ENCODE measurements around the gene PPL. TPM values are rescaled to one million over a fixed set of nuclear protein-coding genes. Genes with fewer than 3 reads are reported as not detected.

The PPL gene
- total RNA-seq, 1 donor = 27.1 TPM

DNA sequence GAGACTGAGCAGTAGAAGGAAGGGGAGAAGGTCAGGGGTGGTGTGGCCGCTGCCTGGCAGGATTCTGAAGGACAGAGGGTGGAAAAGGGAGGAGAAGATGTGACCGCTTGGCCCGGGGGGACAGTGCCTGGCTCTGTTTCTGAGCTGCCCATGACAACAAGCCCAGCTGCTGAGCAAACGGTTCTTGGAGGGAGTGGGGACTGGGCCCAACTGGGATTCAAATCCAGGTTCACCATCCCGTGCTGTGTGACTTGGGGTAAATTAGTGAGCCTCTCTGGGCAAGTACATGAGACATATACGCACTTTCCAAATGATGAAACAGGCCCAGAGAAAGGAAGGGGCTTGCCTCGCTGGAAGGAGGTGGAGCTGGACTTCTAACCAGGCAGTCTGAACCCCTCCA is 44.5 kb upstream of the PPL start:
- Histone ChIP-seq H2AFZ (ENCODE audit: low read length) (no peak overlapping the region), H3K4me3 (ENCODE audit: insufficient read depth, low read length) (no peak overlapping the region), H3K27ac (ENCODE audit: low read depth, low read length) (no peak overlapping the region), H3K4me1 (ENCODE audit: insufficient read depth, low read length) (no peaks in the 10 kb centered on the region), H3K27me3 (ENCODE audit: insufficient read depth, low read length) (peaks cover 2% of the 10 kb centered on the region), H3K36me3 (ENCODE audit: insufficient read depth, low read length) (no peaks in the 10 kb centered on the region), H3K9me3 (ENCODE audit: low read depth, low read length) (no peaks in the 10 kb centered on the region), H4K20me1 (ENCODE audit: insufficient read depth, low read length) (no peaks in the 10 kb centered on the region), H3K4me2 (ENCODE audit: insufficient read depth, low read length) (no peak overlapping the region), H3K79me2 (ENCODE audit: insufficient read depth, low read length) (no peaks in the 10 kb centered on the region)
- TF ChIP-seq, protein P1, sequence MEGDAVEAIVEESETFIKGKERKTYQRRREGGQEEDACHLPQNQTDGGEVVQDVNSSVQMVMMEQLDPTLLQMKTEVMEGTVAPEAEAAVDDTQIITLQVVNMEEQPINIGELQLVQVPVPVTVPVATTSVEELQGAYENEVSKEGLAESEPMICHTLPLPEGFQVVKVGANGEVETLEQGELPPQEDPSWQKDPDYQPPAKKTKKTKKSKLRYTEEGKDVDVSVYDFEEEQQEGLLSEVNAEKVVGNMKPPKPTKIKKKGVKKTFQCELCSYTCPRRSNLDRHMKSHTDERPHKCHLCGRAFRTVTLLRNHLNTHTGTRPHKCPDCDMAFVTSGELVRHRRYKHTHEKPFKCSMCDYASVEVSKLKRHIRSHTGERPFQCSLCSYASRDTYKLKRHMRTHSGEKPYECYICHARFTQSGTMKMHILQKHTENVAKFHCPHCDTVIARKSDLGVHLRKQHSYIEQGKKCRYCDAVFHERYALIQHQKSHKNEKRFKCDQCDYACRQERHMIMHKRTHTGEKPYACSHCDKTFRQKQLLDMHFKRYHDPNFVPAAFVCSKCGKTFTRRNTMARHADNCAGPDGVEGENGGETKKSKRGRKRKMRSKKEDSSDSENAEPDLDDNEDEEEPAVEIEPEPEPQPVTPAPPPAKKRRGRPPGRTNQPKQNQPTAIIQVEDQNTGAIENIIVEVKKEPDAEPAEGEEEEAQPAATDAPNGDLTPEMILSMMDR (IDR thresholded peaks at IDR 0.05; ENCODE audit: extremely low read depth, low read depth, low read length) = no peak
- no peak for DNase-seq (ENCODE audit: insufficient read length, low spot score, missing footprints)

DNA sequence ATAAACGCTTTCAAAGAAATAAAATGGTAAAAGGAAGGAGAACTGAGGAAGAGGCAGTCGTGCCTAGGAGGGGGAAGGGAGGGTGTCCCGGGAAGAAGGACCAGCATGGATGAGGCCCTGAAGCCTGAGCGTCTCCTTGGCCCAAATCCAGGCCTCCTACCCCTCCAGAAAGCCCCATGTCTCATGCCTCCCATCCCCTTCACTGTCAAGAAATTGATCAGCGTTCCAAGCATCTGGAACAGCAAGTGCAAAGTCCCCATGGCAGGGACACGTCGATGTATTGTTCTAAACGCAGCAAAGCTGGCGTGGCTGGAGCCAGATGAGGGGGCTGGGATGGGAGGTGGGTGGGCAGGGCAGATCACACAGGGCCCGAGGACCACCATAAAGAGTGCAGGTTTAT is 43.7 kb upstream of the PPL start:
- TF ChIP-seq, protein P1 (IDR thresholded peaks at IDR 0.05; ENCODE audit: extremely low read depth, low read depth, low read length) = no peak
- no peak for DNase-seq (ENCODE audit: insufficient read length, low spot score, missing footprints)
- Histone ChIP-seq H3K4me1 (ENCODE audit: insufficient read depth, low read length) (no peaks in the 10 kb centered on the region), H3K27me3 (ENCODE audit: insufficient read depth, low read length) (peaks cover 2% of the 10 kb centered on the region), H2AFZ (ENCODE audit: low read length) (no peak overlapping the region), H3K9me3 (ENCODE audit: low read depth, low read length) (no peaks in the 10 kb centered on the region), H3K27ac (ENCODE audit: low read depth, low read length) (no peak overlapping the region), H3K79me2 (ENCODE audit: insufficient read depth, low read length) (no peaks in the 10 kb centered on the region), H3K4me3 (ENCODE audit: insufficient read depth, low read length) (no peak overlapping the region), H4K20me1 (ENCODE audit: insufficient read depth, low read length) (no peaks in the 10 kb centered on the region), H3K4me2 (ENCODE audit: insufficient read depth, low read length) (no peak overlapping the region), H3K36me3 (ENCODE audit: insufficient read depth, low read length) (no peaks in the 10 kb centered on the region)

DNA sequence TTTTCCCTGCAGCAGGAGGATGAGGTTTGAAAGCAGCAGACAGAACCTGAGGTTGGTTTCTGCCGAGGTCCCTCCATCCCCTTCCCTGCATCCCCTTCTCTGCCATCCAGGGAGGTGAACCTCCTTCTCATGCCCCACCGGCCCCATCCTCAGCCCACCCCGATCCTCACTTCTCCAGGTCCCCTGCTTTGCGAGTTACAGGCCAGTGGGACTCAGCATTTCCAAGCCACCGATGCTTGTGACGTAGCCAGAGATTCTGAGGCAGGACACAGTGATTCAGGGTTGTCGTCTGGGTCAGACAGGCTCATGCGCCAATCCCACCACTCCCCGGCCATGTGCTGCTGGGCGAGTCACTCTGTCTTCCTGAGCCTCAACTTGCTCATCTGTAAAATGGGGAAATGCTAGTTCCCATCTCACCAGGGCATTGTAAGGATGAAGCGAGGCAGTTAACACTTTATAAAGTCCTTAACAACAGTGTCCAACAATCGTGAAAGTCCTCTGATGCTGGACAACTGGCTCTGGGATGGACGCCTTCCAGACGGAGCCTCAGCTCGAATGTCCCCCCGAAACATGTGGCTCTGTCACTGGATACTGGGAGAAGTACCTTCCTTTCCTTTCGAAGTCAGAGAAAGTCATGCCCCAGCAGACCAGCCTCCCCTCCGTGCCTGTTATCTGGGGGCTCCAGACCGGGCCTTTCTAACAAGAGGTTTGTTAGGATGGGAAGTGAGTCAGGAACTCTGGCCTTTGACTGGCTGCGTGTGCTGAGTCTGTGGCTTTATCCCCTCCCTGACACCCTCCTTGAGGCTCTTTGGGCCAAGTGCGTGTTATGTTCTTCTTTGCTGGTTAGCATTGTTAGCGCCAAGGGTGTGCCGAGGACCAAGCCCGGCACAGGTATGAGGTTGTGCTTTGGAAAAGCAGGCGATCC is 43.0 kb upstream of the PPL start:
- H3K4me2 ChIP-seq (ENCODE audit: insufficient read depth, low read length) = no peak overlapping the region
- no peaks in the 10 kb centered on the region for H3K4me1 ChIP-seq (ENCODE audit: insufficient read depth, low read length)
- H3K79me2 ChIP-seq (ENCODE audit: insufficient read depth, low read length) = no peaks in the 10 kb centered on the region
- H3K27me3 ChIP-seq (ENCODE audit: insufficient read depth, low read length) = peaks cover 2% of the 10 kb centered on the region
- no peak overlapping the region for H2AFZ ChIP-seq (ENCODE audit: low read length)
- TF ChIP-seq, protein P1 (IDR thresholded peaks at IDR 0.05; ENCODE audit: extremely low read depth, low read depth, low read length) = no peak
- DNase-seq (ENCODE audit: insufficient read length, low spot score, missing footprints) = no peak
- H3K27ac ChIP-seq (ENCODE audit: low read depth, low read length) = no peak overlapping the region
- H3K9me3 ChIP-seq (ENCODE audit: low read depth, low read length) = no peaks in the 10 kb centered on the region
- H3K36me3 ChIP-seq (ENCODE audit: insufficient read depth, low read length) = no peaks in the 10 kb centered on the region
- H3K4me3 ChIP-seq (ENCODE audit: insufficient read depth, low read length) = no peak overlapping the region
- no peaks in the 10 kb centered on the region for H4K20me1 ChIP-seq (ENCODE audit: insufficient read depth, low read length)

DNA sequence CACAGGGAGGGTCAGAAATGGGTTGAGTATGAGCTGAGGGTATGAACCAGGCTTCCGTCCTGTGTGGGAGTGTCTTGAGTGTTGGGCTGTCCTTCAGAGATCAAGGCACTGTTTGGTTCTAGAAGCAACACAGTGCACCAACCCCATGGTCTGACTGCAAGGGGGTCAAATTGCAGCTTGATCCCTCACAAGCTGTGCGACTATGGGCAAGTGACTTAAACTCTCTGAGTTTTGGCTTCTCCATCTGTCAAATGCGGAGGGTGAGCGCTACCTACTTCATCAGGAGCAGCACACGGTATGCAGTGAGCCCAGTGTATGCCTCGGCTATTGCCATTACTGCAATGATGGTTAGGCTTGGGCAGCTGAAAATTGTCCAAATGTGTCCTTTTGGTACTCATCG is 42.2 kb upstream of the PPL start:
- Histone ChIP-seq H3K4me1 (ENCODE audit: insufficient read depth, low read length) (no peaks in the 10 kb centered on the region), H3K27me3 (ENCODE audit: insufficient read depth, low read length) (peaks cover 2% of the 10 kb centered on the region), H3K27ac (ENCODE audit: low read depth, low read length) (no peak overlapping the region), H4K20me1 (ENCODE audit: insufficient read depth, low read length) (no peaks in the 10 kb centered on the region), H3K36me3 (ENCODE audit: insufficient read depth, low read length) (no peaks in the 10 kb centered on the region), H3K4me2 (ENCODE audit: insufficient read depth, low read length) (no peak overlapping the region), H3K9me3 (ENCODE audit: low read depth, low read length) (no peaks in the 10 kb centered on the region), H3K4me3 (ENCODE audit: insufficient read depth, low read length) (no peak overlapping the region), H2AFZ (ENCODE audit: low read length) (no peak overlapping the region), H3K79me2 (ENCODE audit: insufficient read depth, low read length) (no peaks in the 10 kb centered on the region)
- TF ChIP-seq, protein P1 (IDR thresholded peaks at IDR 0.05; ENCODE audit: extremely low read depth, low read depth, low read length) = no peak
- no peak for DNase-seq (ENCODE audit: insufficient read length, low spot score, missing footprints)
